HG03139 (cell line): Measurements from ENCODE around the gene CTXN1.

Experiments
- ATAC-seq: cut with Tn5 transposase; IDR thresholded peaks from one replicate; pipeline ENCODE4 v1.9.1; 2021; ENCODE audit not compliant: unreplicated experiment

Gene CTXN1

GRCh38 chr19:7915250-7916102 is 10.5 kb downstream of the CTXN1 start:
- ATAC-seq: no peak

- no peak for ATAC-seq
Measured at GRCh38 chr19:7914598-7915045, 11.3 kb downstream of the CTXN1 start, which contains the start of gene TGFBR3L. TSS of gene TGFBR3L (plus strand) at chr19:7914830.

- ATAC-seq: no peak
Measured at GRCh38 chr19:7914099-7914498, 11.8 kb downstream of the CTXN1 start.

DNA sequence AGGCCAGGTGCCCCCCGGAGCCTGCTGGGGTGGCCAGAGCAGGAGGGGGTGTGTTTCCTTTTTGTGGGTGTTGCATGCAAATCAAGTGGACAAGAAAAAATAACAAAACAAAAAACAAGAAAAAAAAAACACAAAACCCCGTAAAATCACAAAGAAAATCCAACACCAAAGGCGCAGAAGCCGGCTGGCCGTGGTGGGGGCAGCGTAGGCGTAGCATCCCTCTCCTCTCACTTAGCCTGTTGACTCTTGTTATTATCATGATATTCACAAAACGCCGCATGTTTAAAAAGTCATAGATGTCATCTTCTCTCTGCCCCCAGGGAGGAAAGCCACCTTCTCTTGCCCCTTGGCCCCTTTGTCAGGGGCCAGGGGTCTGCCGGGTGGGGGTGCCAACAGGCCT is 12.3 kb downstream of the CTXN1 start:
- ATAC-seq: no peak

GRCh38 chr19:7912697-7913564 is 13.0 kb downstream of the CTXN1 start:
- no peak for ATAC-seq

DNA sequence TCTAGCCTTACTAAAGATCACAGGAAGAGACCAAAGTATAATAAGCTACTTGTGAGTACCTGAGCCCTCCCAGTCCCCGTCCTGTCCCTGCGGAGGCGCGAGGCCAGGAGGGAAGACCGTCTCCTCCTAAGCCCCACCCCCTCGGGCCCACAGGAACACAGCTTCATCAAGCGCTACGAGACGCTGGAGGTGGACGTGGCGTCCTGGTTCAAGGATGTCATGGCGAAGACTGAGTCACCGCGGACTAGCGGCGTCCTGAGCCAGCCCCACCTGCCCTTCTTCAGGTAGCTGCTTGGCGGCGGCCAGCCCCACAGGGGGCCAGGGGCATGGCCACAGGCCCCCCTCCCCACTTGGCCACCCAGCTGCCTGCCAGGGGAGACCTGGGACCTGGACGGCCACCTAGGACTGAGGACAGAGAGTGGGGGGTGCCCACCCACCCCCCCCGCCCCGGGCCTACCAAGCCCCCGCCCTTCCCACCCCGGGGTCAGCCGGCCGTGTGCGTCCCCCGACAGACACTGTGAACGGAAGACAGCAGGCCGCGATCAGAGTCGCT is 13.7 kb downstream of the CTXN1 start:
- no peak for ATAC-seq

DNA sequence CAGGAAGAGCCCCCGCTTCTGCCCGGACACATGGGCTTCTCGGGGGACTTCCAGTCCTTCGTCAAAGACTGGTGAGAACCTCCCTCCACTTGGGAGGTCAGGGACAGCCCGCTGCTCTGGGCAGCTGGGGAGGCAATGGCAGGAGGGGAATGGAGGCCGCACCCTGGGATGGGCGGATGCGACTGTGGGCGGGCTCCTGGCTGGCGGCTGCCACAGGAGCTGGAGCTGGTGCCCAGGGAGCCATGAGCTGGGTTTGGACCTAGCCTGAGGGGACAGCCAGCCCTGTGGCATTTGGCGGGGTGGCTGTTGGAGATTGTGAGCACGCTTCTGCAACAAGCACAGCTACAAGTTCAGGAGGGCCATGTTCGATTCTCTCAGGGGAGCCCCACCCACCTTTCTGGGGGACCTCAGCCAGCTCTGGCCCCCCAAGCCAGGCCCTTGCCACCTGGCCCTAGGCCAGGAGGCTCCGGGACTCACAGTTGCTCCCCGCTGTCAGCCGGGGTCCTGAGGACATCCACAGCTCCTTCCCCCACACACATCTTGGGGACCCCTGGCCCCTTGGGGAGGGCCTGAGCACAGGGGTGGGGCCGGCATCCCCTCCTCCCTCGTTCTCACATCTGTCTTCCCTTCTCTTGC is 14.3 kb downstream of the CTXN1 start:
- no peak for ATAC-seq

GRCh38 chr19:7910321-7911161 is 15.4 kb downstream of the CTXN1 start:
- ATAC-seq: no peak

DNA sequence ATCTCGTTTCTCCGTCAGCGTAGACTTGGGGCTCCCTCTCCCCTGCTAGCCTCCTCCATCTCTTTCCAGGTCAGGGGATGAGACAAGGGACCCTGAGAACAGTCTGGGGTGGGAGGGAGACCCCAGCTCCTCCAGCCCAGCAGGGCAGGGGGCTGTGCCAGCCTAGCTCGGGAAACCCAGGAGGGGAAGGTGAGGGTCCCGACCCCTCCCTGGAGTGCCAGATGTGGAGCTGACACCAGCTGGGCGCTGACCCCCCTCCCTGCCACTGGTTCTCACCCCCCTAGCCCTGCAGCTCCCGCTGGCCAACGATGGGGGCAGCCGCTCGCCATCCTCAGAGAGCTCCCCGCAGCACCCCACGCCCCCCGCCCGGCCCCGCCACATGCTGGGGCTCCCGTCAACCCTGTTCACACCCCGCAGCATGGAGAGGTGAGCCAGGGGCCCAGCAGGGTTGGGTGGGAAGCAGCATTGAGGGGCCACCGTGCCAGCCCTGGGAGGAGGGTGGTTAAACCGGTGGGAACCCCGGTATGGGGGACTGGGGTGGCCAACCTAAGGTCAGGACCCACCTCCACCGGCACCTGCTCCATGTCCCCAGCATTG is 16.4 kb downstream of the CTXN1 start:
- ATAC-seq: no peak

GRCh38 chr19:7908742-7909461 is 17.0 kb downstream of the CTXN1 start:
- ATAC-seq: no peak

DNA sequence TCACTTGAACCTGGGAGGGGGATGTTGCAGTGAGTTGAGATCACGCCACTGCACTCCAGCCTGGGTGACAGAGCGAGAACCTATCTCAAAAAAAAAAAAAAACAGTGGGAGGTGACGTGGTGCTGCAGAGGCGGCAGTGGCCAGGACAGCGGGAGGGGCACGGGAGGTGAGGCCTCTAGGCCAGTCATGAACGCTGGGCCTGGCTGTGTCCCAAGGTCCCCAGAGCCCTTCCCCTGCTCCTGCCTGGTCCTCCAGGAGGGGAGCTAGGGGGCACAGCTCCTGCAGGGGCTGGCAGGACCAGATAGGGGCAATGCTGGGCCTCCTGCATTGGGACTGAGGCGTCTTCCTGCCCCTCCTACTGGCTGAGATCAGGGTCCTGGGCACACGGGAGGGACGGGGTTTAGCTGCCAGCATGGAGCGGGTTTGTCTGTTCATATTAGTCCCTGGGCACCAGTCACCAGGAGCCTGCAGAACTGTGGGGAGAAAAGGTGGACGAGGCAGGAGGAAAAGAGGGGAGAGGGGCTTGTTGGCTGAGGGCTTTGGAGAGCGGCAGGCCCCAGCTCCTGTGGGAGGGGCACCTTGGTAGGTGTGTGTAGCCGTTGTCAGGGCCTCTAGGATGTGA is 17.7 kb downstream of the CTXN1 start:
- ATAC-seq: no peak

- ATAC-seq: no peak
Measured at GRCh38 chr19:7907544-7907943, 18.4 kb downstream of the CTXN1 start.

DNA sequence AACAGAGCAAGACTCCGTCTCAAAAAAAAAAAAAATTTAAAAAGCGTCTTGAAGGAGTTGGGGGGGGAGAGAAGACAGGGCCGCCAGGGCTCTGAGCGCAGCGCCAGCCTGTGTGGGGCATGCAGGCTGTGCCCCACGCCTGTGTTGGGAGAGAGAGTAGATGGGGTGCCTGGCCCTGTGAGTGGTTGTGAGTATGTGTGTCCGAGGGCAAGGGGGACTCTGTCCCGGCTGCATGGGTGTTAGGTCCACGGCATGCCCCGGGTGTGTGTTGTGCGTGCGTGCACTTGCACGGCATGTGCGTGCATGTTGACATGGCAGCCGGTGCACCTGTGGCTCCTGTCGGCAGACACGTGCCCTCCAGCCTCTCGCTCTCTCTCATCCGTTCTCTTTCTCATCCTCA is 18.8 kb downstream of the CTXN1 start:
- no peak for ATAC-seq

GRCh38 chr19:7905859-7906258 is 20.1 kb downstream of the CTXN1 start:
- no peak for ATAC-seq

DNA sequence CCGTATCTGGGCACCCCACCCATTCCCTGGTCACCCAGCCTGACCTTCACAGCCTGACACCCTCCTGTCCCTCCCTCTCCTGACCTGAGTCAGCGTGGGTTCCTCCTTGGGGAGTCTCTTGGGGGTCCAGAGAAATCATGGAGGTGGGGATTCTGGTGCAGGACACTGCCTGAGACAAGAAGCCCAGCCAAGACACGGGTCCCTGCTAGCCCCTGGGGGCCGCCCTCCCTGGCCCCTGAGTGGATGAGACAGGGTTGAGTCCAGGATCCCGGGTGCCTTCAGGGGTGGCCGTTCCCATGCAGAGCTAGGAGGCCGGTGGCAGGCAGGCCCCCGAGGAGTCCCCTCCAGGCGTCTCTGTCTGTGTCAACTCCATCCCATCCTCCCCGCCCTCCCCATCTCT is 20.7 kb downstream of the CTXN1 start:
- ATAC-seq: no peak

GRCh38 chr19:7904074-7905020 is 21.6 kb downstream of the CTXN1 start:
- peak; percentile 14 for ATAC-seq

GRCh38 chr19:7903244-7904073 is 22.5 kb downstream of the CTXN1 start, which contains the start of gene MAP2K7:
TSS of gene MAP2K7 (plus strand) at chr19:7903877. CDS start at chr19:7903945, 68 bp downstream.
- ATAC-seq: peak; percentile 82
